ENCODE measurements around the gene OPCML. TPM values are rescaled to one million over a fixed set of nuclear protein-coding genes. Genes with fewer than 3 reads are reported as not detected.

Gene OPCML
- total RNA-seq, 1 experiment from 2014 or later: not detected

GRCh38 chr11:133041928-133042882 lies 490.1 kb downstream of the OPCML start:
- Histone ChIP-seq H3K79me2 (ENCODE audit: low read length) (no peaks in the 10 kb centered on the region), H4K20me1 (ENCODE audit: low read length) (no peaks in the 10 kb centered on the region), H3K4me2 (ENCODE audit: low read length) (no peak overlapping the region), H3K27me3 (ENCODE audit: low read length) (peaks cover 17% of the 10 kb centered on the region; the same call in 1 of the 2 replicates), H3K36me3 (ENCODE audit: low read depth, low read length) (no peaks in the 10 kb centered on the region), H3K9me3 (ENCODE audit: low read length) (0 out of 2 replicates have a peak, but pooled peaks cover 7% of the 10 kb centered on the region), H3K9ac (ENCODE audit: low read length) (no peak overlapping the region), H3K9me2 (replicated peaks; ENCODE audit: low read length) (no peaks in the 10 kb centered on the region), H2AFZ (ENCODE audit: low read length) (no peak overlapping the region), H3F3A (ENCODE audit: low read length, unreplicated experiment) (no peaks in the 10 kb centered on the region), H3K27ac (ENCODE audit: low read length) (no peak overlapping the region), H3K4me3 (ENCODE audit: low read length) (no peak overlapping the region), H3K4me1 (ENCODE audit: insufficient read depth, low read length) (no peaks in the 10 kb centered on the region)
- ChIA-PET CTCF (no interaction called here), POLR2A (ENCODE audit: unreplicated experiment) (no interaction called here)
- no TSS peak for BruUV-seq (replicated peaks)
- TF ChIP-seq EZH2 (IDR thresholded peaks at IDR 0.05; ENCODE audit: low read length, unreplicated experiment): no peak
- no peak for TF ChIP-seq CTCF (conservative IDR thresholded peaks at IDR 0.05; ENCODE audit: low read depth, low read length)
- no peak for TF ChIP-seq EZH2phosphoT487 (IDR thresholded peaks at IDR 0.05; ENCODE audit: borderline replicate concordance, low read length)
- ATAC-seq (no peak), DNase-seq (no peak)
- intact Hi-C loops (cut with micrococcal nuclease): no loop called here

- H3F3A ChIP-seq (ENCODE audit: low read length, unreplicated experiment): no peaks in the 10 kb centered on the region
- 0 out of 2 replicates have a peak, but pooled peaks cover 7% of the 10 kb centered on the region for H3K9me3 ChIP-seq (ENCODE audit: low read length)
- no peaks in the 10 kb centered on the region for H3K4me1 ChIP-seq (ENCODE audit: insufficient read depth, low read length)
- ChIA-PET POLR2A (ENCODE audit: unreplicated experiment) (no interaction called here), CTCF (no interaction called here)
- no peak overlapping the region for H2AFZ ChIP-seq (ENCODE audit: low read length)
- no peak overlapping the region for H3K9ac ChIP-seq (ENCODE audit: low read length)
- peaks cover 17% of the 10 kb centered on the region; the same call in 1 of the 2 replicates for H3K27me3 ChIP-seq (ENCODE audit: low read length)
- no peak for TF ChIP-seq CTCF (conservative IDR thresholded peaks at IDR 0.05; ENCODE audit: low read depth, low read length)
- TF ChIP-seq EZH2 (IDR thresholded peaks at IDR 0.05; ENCODE audit: low read length, unreplicated experiment): no peak
- no peak for TF ChIP-seq EZH2phosphoT487 (IDR thresholded peaks at IDR 0.05; ENCODE audit: borderline replicate concordance, low read length)
- no peaks in the 10 kb centered on the region for H3K79me2 ChIP-seq (ENCODE audit: low read length)
- no TSS peak for BruUV-seq (replicated peaks)
- H3K36me3 ChIP-seq (ENCODE audit: low read depth, low read length): no peaks in the 10 kb centered on the region
- no peak overlapping the region for H3K27ac ChIP-seq (ENCODE audit: low read length)
- H4K20me1 ChIP-seq (ENCODE audit: low read length): no peaks in the 10 kb centered on the region
- H3K4me2 ChIP-seq (ENCODE audit: low read length): no peak overlapping the region
- ATAC-seq: no peak
- no peak for DNase-seq
- intact Hi-C loops (cut with micrococcal nuclease): no loop called here
- H3K9me2 ChIP-seq (replicated peaks; ENCODE audit: low read length): no peaks in the 10 kb centered on the region
- no peak overlapping the region for H3K4me3 ChIP-seq (ENCODE audit: low read length)
Measured at GRCh38 chr11:133041181-133041580, 491.1 kb downstream of the OPCML start.

Measured in PC-3 (cell line).